Right lung (tissue), 5 donors: ENCODE data around the gene OLFM1. TPM values are rescaled to one million over a fixed set of nuclear protein-coding genes. Genes with fewer than 3 reads are reported as not detected.
"Not testable (repeated sequence)": the region's sequence is repeated elsewhere in the genome, so short reads cannot be mapped to it uniquely, and the experiment has no call there.

Experiments
- DNase-seq, 2 donors: peaks; one replicate each; pipeline ENCODE4 v3.0.0-alpha.2; 2013
- polyA plus RNA-seq, 5 donors: library from polyadenylated mRNA; unstranded; fragments of 120-200 nt; gene quantifications; one replicate each; pipeline versions ENCODE4 v1.2.1 to v1.2.3, GENCODE V29; 2013; ENCODE audit warnings: inconsistent platforms in 1 of 5, low replicate concordance in 1 of 5; ENCODE audit not compliant: insufficient read length in 5 of 5, insufficient read depth in 1 of 5

The OLFM1 gene
- polyA plus RNA-seq, 5 donors, result 8.1 to 16.1 (median 14.6) TPM

DNA sequence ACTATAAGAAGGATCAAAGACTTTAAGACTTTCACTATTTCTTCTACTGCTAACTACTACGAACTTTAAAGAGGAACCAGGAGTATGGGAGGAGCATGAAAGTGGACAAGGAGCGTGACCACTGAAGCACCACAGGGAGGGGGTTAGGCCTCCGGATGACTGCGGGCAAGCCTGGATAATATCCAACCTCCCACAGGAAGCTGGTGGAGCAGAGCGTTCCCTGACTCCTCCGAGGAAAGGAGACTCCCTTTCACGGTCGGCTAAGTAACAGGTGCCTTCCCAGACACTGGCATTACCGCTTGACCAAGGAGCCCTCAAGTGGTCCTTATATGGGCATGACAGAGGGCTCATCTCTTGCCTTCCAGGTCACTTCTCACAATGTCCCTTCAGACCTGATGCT is 62.4 kb downstream of the OLFM1 start:
- not testable (repeated sequence) for DNase-seq

DNA sequence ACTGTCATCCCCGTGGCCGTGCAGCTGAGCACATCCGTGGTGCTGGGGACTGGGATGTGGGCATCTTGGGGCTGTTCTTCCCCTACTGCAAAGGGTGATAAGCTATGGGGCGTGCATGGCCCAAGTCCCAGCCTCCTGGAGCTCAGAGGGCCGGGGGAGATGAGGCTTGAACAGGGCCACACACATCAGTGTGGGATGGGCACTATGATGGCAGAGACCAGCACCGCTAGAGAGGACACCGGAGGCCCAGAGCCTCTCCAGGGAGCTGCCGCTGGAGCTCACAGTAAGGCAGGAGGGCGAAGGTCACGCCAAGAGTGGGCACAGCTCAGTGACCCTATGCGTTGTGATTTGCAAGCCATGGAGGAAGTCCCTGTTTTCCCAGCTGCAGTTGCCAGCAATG is 63.5 kb downstream of the OLFM1 start:
- no peak for DNase-seq

DNA sequence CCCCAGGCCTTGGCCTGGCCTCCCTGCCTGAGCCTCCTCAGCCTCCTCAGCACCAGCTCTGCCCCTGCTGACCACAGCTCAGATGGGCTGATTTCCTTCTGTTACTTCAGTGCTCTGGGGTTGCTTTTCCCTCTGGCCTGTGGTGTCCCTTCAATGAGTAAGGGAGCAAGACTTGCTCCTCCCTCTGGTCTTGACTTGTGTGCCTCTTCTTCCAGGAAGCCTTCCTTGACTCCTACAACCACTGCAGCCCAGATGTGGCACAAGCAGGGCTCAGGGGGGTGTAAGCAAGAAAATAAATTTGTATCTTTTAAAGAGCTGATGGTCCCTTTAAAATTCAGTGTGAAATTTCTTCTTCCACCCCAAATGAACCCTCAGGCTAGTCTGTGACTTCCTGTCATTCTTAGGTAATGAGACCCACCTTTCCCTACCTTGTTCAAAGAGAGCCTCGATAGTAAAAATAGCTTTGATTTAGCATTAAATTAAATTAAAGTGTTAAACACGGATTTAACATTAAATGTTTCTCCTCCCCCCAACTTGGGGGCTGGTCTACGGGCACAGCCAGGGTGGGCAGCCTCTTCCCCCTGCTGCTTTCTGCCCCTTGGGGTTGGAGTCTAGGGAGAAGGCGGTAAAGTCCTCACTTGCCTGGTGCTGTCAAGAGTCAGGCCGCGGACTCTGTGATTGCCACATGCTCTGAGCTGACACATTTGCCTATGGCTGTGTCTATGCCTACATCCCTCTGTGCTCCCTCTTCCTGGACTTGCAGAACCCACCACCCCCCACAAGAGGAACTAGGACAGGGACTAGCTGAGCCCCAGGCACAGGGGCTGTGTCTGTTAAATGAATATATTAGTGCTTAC is 64.5 kb downstream of the OLFM1 start:
- no peak for DNase-seq

DNA sequence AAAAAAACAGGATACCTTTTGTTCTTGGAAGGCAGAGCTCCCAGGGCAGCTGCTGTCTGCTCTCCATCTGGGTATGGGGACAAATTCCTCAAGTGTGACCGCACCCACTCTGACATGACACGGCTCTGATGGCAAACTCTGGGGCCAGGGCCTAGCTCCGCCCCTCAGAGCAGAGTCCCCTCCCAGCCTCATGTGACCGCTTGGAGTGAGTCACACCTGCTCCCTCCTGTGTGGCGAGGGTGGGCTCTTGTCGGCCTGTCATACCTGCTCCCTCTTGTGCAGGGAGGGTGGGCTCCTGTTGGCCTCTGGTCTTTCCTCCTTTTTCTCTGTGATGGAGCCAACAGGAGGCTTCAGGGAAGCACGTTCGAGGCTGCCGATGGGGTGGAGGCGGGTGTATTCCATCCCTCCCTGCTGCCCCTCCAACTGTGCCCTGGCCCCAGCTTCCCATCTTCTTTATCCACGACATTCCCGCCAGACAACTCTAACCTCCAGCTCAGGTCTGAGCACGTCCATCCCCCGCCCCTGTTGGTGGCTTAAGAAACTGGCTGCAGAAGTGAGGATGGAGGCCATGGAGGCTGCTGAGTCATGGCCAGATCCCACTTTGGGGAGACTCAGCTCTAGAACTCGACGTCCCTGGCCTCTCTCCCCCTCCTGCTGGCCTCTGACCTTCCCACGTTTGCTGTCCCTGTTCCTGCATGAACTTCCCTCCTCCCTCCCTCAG is 65.3 kb downstream of the OLFM1 start:
- no peak for DNase-seq

DNA sequence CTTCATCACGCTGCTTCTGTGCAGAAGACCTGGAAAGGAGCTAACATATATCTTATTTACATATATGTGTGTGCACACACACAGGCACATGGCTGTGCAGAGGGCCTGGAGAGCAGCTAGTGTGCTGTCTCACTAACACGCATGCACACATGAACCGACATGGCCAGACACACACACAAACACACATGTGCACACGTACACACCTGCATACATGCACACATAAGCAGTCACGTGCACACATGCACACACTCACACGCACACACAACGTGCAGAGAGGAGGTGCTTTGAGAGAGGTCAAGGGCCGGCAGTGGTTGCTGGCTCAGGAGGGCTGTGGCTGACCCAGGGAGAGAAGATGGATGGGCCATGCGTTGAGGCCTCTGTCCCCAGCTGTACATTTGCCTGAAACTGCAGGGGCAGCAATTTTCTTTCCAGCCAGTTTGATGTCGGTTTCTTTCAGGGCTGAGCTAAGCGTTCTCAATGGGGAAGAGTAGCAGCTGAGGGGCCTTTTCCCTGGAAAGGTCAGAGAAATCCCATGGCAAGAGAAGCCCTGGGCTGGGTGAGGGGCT is 66.7 kb downstream of the OLFM1 start:
- DNase-seq, result no peak

DNA sequence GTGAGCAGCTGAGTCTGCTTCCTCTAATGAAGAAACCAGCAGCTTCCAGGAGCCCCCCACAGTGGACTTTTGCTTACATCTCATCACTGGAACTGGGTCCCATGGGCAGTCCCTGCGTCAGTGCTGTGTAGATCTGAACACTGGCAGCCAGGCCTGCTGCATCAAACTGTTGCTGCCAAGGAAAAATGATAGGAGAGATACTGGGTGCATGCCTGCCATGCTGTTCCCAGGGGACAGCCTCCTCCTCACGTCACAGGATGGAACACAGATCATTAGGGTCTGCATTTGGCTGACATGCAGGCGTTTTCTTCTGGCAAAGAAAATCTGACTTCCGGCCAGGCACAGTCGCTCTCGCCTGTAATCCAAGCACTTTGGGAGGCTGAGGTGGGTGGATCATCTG is 67.9 kb downstream of the OLFM1 start:
- DNase-seq, result no peak

DNA sequence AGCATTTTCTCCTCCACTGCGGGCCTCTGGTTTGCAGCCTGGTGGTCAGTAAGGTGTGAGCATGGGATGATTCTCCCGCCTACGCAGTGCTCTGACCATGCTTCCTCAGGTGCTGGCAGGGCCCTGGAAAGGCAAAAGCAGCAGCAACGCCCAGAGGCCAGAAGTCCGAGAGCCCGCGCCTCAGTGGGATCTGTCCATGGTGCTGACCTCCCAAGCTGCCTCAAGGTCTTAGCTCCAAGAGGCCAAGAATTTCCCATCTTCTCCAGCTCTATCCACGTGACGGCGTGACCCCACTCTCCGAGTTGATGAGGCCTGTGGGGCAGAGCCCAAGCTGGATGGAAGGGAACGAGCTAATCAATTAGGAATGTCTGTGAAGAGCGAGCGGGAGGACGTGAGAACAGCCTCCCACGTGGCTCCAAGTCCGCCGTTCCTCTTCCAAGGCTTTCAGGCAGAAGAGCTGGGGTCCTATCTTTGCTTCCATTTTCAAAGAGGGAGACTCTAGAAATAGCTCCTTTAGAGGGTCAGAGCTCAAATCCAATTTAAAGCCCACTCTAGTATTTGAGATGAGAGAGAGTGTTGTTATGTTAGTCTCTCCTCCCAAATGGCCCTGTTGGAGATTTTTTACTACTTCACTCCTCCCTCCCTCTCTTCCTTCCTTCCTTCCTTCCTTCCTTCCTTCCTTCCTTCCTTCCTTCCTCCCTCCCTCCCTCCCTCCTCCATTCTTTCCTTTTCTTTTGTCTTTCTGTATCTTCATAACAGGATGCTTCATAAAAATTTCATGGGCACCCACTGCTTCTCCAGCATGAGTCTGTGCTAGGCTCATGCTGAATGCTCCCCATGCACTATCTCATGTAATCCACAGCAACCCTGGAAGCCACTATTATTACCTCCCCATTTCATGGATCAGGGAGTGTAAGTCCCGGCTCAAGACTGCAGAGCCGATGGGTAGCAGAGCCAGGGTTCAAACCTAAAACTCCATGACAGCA is 69.3 kb downstream of the OLFM1 start:
- peak; percentile 59 to 69 for DNase-seq

DNA sequence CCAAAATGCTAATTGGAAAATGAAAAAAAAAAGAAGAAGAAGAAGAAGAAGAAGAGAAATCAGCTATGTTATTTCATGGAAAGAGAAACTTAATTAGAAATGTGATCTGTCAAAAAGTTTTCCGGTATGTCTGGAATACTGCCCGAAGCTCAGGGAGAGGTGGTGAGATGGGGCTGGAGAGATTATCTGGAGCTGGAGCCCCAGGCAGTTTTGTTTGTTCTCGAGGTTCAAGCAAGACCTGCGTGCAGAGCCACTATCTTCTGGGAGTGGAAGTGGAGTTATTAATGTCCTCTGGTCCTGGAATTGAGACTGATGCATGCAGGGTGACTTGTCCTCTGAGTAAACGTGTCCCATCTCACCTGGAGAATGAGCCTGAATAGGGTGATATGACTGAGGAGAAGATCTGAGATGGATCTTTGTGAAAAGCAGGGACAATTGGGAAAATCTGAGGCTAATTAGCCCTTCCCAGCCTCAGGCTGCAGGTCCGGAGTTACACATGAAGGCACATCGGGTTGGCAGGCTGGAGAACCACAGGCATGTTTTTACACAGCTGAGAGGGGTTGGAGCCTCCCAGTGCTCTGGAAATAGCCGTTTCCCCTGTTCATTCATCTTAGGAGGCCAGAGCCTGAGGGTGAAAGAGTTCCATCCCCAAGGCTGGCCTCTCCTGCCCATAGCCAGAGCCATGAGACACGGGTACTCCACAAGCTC is 70.5 kb downstream of the OLFM1 start:
- DNase-seq, result no peak

DNA sequence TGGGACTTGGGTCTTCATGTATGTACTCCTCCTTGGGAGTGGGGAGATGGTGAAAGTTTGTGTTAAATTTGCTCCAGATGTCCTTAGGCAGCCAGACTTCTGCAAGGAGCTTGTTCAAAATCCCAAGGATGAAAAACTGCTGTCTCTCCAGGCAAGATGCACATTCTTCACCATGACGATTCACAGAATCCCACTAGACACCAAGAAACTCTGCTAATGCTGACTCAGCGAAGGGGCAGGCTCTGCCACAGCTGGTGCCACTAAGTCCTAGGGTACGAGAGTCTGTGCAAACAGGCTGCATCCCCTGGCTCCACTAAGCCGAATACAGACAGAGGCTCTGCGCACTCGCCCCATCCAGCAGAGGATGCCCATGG is 71.1 kb downstream of the OLFM1 start:
- no peak for DNase-seq

DNA sequence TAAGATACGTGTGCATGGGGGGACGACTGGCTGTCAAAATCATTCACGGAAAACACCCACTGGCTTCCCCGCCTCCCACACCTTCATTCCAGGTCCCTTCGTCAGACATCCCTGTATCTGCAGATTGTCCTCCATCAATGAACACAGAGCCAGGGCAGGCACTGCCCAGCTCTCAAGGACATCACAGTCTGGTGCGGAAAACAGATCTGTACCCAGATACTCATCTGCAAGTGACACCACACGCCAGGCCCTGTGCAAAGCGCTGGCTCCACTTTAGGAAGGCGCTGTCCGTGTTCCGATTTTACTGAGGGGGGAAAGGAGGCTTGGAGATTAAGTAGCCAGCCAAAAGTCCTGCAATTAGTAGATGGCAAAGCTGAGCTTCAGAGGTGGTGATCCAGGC is 72.3 kb downstream of the OLFM1 start:
- DNase-seq, result no peak

DNA sequence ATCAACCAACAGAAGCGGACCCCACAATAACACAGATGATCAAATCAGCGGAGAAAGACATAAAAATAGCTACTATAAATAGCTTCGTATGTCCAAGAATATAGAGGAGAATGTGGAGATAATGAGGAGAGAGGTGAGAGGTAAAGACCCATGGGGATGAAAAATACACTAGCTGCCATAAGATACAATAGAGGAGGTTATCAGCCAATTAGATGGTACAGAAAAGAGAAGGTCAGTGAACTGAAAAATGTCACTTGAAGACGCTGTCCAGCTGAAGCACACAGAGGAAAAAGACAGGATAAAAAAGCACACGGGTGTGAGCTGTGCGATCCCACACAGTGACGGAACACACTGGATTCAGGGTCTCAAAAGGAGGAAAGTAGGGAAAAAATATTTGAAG is 73.4 kb downstream of the OLFM1 start:
- DNase-seq, result no peak

DNA sequence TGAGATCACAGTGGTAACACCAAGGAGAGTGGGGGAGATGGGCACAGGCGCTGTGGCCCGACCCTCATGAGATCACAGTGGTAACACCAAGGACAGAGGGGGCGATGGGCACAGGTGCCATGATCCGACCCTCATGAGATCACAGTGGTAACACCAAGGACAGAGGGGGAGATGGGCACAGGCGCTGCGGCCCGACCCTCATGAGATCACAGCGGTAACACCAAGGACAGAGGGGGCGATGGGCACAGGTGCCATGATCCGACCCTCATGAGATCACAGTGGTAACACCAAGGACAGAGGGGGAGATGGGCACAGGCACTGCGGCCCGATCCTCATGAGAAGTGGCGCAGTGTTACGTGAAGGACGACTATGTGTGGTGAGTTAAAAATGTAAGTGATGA is 75.1 kb downstream of the OLFM1 start:
- DNase-seq, result not testable (repeated sequence)

DNA sequence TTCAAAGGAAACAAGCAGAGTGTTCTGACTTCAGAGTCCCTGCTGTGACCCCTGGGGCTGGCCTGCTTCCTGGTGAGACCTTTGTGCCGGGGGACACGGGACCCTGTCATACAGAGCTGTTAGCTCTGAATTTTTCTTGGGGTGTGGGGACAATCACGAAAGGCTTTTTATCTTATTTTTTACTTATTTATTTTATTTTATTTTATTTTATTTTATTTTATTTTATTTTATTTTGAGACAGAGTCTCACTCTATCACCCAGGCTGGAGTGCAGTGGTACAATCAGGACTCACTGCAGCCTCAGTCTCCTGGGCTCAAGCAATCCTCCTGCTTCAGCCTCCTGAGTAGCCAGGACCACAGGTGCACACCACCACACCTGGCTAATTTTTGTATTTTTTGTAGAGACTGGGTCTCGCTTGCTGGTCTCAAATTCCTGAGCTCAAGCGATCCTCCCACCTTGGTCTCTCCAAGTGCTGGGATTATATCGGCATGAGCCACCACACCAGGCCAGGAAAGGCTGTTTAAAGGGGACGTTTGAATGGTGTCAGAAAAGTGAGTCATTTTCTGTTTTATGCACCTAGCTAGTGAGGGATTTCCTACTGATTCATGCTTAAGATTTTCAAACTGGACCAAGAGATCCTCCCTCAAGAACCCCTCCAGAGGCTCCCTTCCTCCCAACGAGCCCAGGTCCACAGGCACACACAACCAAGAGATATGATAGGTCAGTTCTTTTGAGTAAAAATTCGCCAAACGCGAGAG is 75.7 kb downstream of the OLFM1 start:
- DNase-seq, result no peak

DNA sequence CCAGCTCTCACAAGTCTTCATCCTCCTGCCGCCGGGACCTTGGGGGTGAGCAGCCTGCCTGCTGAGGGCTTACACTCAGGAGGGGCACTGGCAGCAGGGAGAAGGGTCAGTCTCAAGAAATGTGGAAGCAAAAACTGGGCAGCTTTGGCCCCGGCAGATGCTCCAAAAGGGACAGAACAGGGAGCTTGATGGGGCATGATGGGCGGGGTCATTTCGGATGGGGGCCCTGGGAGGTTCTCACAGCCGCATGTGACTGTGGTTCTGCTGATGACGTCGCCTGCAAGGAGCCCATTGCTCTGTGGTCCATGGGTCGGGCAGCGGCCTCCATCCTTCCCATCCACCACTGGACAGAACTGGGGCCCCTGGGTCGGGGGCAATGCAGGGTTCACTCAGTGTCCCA is 76.6 kb downstream of the OLFM1 start:
- no peak for DNase-seq

DNA sequence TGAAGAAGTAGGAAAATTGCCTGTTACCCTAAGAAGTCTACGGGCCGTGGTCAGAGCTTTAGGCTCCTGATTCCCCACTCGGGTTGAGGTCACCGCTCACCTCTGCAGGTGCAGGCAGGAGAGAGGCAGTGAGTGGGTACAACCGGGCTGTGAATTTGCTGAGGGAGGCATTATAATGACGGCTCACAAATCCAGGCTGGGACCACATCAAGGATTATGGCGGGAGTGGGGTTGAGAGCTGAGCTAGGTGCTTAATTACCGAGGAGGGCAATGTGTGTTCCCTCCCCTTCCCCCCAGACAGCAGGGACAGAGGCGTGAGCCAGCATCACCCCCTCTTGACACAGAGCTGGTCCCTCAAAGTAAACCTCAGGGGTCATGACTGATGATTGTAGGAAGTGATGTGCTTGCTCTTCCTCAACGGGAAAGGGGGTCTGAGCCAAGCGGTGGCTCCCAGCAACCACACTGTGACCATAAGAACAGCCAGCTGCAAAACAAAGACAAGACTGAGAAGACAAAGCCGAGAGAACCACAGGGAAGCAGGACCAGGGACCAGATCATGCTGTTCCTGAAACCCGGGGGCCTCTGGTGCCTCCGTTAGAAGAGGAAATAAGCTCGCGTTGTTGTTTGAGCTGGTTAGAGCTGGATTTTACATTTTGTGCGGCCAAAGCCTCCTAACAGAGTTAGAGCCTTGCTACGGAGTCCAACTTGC is 77.7 kb downstream of the OLFM1 start:
- DNase-seq, result no peak

DNA sequence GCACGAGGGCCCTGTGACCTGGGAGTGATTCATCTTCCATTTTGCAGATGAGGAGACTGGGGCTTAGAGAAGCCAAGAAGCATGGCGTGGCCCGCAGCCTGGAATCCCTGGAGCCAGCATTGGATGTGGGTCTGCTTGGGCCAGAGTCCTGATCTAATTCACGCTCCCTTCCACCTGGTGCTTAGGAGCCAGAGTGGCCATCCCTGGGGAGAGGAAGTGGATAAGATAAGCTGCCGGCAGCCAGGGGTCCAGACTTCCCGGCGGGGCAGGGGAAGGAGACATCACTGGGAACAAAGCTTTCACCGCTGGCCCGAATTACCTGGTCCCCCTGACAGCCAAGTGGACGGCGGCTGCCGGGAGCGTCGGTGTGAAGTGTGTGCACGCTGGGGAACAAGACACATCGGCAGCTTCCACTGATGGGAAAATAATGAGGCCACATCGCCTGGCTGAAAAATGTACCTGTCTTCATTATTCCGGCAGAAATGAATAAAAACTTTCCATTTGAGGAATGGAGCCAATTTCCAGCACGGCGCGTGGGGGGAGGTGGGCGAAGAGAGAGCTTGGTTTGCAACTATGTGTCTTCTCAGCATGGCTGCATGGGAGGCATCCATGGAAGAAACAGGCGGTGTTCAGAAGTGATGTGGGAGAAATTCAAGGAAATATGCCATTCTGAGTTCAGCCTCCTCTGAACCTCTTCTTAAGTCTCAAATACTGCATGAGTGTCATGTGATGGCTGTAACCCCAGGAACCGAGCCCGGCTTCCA is 78.5 kb downstream of the OLFM1 start:
- DNase-seq, result no peak

DNA sequence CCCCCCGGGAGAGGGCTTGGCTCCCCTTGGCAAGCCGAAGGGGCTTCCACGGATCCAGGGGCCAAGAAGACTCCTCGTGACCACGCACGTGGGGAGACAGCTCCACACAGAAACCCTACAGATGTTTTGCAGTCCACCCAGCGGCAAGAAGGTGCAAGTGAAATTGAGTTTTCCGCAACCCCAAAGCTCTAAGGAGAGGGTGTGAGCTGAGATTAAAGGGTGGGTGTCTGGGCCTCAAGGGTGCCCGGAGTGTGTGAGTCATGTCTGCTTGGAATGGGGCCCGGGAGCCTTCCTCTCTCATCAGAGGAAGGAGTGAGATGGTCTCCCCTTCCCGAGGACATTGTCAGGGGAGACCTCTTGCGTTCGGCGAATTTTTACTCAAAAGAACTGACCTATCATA is 79.1 kb downstream of the OLFM1 start:
- no peak for DNase-seq

DNA sequence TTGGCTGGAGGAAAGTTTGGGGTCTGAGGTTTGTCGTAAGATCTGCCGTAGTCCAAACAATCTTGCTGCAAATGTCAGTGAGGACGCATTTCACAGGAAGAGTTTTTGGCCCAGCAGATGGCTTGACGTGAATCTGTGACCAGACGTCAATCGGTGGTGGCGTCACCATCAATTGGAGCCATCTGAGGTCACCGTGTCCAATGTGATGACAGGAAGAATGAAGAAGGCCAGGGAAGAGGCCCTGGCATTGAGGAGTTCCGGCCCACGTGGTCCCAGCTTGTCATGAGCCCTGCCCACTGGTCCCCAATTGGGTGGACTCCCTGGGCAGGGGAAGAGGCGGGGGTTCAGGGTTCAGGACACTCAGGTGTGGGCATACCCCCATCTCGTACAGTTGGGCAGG is 79.9 kb downstream of the OLFM1 start:
- no peak for DNase-seq
